GM21737 (cell line): Measurements from ENCODE around the gene PPT1.

Source experiments
- ATAC-seq: cut with Tn5 transposase; IDR thresholded peaks from one replicate; pipeline ENCODE4 v1.9.1; 2021; ENCODE audit warnings: mild to moderate bottlenecking, moderate library complexity; ENCODE audit not compliant: unreplicated experiment

Gene PPT1

GRCh38 chr1:40032240-40032891, 64.7 kb downstream of the PPT1 start:
- ATAC-seq: no peak

- no peak for ATAC-seq
Observed at GRCh38 chr1:40030528-40031135, 66.4 kb downstream of the PPT1 start.

DNA sequence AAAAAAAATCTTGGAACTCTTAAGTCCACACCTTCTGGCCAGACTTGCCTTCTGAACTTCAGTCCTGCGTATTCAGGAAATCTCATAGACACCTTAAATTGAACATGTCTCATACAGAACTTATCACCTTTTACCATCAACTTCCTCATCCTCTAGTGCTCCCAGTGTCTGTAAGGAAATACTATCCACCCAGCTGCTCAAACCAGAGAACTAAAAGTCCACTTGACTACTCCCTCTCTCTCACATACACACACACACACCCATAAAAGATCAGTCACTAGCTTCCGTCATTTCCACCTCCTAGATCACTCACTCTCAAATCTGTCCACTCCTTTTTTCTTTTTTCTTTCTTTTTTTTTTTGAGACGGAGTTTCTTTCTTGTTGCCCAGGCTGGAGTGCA, 67.4 kb downstream of the PPT1 start:
- no peak for ATAC-seq

DNA sequence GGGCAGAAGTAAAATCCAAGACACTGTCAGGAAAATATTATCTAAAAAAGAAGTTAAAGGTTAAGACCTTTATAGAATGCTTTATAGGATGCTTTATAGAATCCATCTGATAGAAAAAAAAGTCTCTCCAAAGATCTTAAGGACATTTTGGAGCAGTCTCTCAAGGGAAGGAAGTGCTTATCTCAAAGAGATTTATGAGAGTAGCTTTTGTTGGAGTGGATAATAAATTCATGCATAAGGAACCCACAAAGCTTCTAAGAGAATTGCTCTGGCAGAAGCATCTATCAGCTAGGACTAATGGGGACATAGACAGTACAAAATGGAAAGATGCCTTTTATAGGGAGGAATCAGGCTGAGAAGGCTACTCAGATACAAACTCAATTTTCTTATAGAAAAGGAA, 69.4 kb downstream of the PPT1 start:
- no peak for ATAC-seq

DNA sequence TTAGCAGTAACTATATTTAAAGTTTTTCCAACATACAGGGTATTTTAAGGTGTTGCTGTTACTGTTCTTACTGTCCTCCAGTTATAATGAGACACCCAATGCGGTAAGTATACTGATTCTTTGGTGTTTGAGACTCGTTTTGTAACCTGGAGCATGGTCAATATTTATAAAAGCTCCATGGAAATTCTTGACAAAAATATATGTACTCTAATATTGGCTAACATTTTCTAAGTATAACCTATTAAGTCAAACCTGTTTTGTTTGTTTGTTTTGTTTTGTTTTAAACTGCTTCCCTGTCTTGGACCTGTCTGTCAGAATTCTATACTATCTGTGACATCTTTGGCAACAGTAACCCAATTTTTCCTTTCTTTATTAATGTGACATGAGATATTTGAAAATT, 72.4 kb downstream of the PPT1 start:
- ATAC-seq: no peak

GRCh38 chr1:40023379-40023944, 73.6 kb downstream of the PPT1 start:
- no peak for ATAC-seq
